Measurements from ENCODE around the gene C4BPA.

The C4BPA gene

GRCh38 chr1:207128336-207128921, 24.4 kb downstream of the C4BPA start:
- H3K36me3 ChIP-seq (replicated peaks) = no peaks in the 10 kb centered on the region
- H3K27ac ChIP-seq = no peak overlapping the region
- TF ChIP-seq, protein P1, sequence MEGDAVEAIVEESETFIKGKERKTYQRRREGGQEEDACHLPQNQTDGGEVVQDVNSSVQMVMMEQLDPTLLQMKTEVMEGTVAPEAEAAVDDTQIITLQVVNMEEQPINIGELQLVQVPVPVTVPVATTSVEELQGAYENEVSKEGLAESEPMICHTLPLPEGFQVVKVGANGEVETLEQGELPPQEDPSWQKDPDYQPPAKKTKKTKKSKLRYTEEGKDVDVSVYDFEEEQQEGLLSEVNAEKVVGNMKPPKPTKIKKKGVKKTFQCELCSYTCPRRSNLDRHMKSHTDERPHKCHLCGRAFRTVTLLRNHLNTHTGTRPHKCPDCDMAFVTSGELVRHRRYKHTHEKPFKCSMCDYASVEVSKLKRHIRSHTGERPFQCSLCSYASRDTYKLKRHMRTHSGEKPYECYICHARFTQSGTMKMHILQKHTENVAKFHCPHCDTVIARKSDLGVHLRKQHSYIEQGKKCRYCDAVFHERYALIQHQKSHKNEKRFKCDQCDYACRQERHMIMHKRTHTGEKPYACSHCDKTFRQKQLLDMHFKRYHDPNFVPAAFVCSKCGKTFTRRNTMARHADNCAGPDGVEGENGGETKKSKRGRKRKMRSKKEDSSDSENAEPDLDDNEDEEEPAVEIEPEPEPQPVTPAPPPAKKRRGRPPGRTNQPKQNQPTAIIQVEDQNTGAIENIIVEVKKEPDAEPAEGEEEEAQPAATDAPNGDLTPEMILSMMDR (IDR thresholded peaks at IDR 0.05; ENCODE audit: low read depth, low read length, missing control alignments) = no peak
- no peak for DNase-seq
- in situ Hi-C loops (cut with HindIII; ENCODE audit: low pct_ligation_motif_present, low sequenced_read_pairs) = no loop called here
- H3K27me3 ChIP-seq (replicated peaks) = no peaks in the 10 kb centered on the region
- no peak overlapping the region for H3K4me3 ChIP-seq (ENCODE audit: low read depth, low read length)

DNA sequence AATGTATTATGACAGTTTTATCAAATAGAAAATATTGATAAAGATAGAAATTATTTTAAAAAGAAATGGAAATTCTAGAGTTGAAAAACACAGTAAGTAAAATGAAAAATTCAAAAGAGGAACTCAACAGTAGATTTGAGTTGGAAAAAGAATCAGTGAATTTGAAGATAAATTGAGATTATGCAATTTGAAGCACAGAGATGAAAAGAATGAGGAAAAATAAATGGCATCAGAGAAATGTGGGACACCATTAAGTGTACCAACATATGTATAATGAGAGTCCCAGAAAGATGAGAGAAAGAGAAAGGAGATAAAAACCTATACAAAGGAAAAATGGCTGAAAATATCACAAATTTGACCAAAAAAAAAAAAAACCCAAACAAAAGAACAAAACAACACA, 25.0 kb downstream of the C4BPA start:
- Histone ChIP-seq H3K36me3 (replicated peaks) (no peaks in the 10 kb centered on the region), H3K4me3 (ENCODE audit: low read depth, low read length) (no peak overlapping the region), H3K27ac (no peak overlapping the region), H3K27me3 (replicated peaks) (no peaks in the 10 kb centered on the region)
- TF ChIP-seq, protein P1 (IDR thresholded peaks at IDR 0.05; ENCODE audit: low read depth, low read length, missing control alignments) = no peak
- no peak for DNase-seq
- in situ Hi-C loops (cut with HindIII; ENCODE audit: low pct_ligation_motif_present, low sequenced_read_pairs) = no loop called here

DNA sequence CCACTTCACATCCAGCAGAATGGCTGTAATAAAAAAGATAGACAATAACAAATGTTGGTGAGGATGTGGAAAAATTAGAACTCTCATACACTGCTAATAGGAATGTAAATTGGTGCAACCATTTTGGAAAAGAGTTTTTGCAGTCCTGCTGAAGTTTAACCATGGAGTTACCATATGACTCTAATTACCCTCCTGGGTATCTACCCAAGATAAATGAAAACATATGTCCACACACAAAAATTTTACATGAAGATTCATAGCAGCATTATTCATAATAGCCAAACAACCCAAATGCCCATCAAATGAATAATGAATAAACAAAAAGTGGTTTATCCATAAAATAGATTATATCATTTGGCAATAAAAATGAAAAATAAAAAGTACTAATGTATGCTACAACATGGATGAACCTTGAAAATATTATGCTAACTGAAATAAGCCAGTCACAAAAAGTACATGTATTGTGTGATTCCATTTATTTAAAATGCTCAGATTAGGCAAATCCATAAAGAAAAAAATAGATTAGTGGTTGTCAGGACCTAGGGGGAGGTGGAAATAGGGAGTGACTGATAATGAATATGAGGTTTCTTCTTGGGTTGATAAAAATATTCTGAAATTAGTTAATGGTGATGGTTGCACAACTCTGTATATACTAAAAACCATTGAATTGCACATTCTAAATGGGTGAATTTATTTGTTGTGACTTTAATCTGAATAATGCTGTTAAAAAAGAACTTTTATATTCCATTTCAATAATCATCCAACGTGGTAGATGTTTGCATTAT, 26.4 kb downstream of the C4BPA start:
- Histone ChIP-seq H3K27me3 (replicated peaks) (no peaks in the 10 kb centered on the region), H3K27ac (no peak overlapping the region), H3K36me3 (replicated peaks) (no peaks in the 10 kb centered on the region), H3K4me3 (ENCODE audit: low read depth, low read length) (no peak overlapping the region)
- DNase-seq = no peak
- TF ChIP-seq, protein P1 (IDR thresholded peaks at IDR 0.05; ENCODE audit: low read depth, low read length, missing control alignments) = no peak
- in situ Hi-C loops (cut with HindIII; ENCODE audit: low pct_ligation_motif_present, low sequenced_read_pairs) = no loop called here

DNA sequence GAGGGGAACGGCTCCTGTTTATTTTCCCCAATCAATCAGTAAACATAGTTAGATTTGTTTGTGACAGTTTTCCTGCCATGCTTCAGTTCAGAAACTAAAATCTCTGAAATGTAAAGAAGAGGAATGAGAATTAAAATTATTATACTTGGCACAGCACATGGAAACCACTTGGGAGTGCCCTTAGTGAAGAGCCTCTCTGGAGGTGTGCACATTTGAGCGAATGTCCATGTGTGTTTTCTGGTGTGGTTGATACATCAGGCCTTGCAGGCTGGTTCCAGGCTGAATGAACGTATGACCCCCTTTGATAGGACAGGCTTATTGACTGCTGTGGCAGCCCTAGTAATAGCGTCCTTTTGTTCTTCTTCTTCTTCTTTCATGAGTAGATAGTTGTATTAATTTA, 27.1 kb downstream of the C4BPA start:
- in situ Hi-C loops (cut with HindIII; ENCODE audit: low pct_ligation_motif_present, low sequenced_read_pairs) = no loop called here
- Histone ChIP-seq H3K27me3 (replicated peaks) (no peaks in the 10 kb centered on the region), H3K27ac (no peak overlapping the region), H3K36me3 (replicated peaks) (no peaks in the 10 kb centered on the region), H3K4me3 (ENCODE audit: low read depth, low read length) (no peak overlapping the region)
- no peak for DNase-seq
- TF ChIP-seq, protein P1 (IDR thresholded peaks at IDR 0.05; ENCODE audit: low read depth, low read length, missing control alignments) = no peak

DNA sequence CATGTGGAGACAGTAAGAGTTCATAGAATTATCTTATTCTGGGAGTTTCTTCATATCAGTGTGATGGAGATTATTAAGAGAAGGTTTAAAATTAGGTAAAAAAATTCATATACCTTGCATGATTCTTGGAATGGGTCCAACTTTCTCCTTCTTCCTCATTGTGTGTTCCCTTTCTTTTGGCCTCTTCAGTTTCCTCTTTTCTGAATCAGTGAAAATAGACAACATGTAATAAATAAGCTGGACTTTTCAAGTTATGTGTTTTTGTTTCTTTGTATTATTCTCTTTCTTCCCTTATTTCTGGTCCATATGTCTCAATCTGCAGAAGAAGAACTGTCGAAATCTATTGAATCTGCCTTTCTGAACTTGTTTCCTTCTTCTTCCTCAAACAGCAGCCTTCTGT, 30.5 kb downstream of the C4BPA start:
- in situ Hi-C loops (cut with HindIII; ENCODE audit: low pct_ligation_motif_present, low sequenced_read_pairs) = no loop called here
- H3K27ac ChIP-seq = no peak overlapping the region
- H3K4me3 ChIP-seq (ENCODE audit: low read depth, low read length) = no peak overlapping the region

More for the DNA sequence above, 30.5 kb downstream of the C4BPA start:
- DNase-seq = no peak
- Histone ChIP-seq H3K27me3 (replicated peaks) (no peaks in the 10 kb centered on the region), H3K36me3 (replicated peaks) (no peaks in the 10 kb centered on the region)
- TF ChIP-seq, protein P1 (IDR thresholded peaks at IDR 0.05; ENCODE audit: low read depth, low read length, missing control alignments) = no peak
